ENCODE measurements around the gene SERPINH1.

SERPINH1 gene

GRCh38 chr11:75532200-75533048 lies 29.6 kb upstream of the SERPINH1 start:
- DNase-seq (ENCODE audit: low read depth): no peak

- DNase-seq (ENCODE audit: low read depth): no peak
Measured at GRCh38 chr11:75533896-75534258, 28.2 kb upstream of the SERPINH1 start.

- peak; percentile 61 for DNase-seq (ENCODE audit: low read depth)
Measured at GRCh38 chr11:75534259-75535069, 27.6 kb upstream of the SERPINH1 start.

- peak; percentile 68 for DNase-seq (ENCODE audit: low read depth)
Measured at GRCh38 chr11:75535071-75535470, 27.0 kb upstream of the SERPINH1 start.

DNA sequence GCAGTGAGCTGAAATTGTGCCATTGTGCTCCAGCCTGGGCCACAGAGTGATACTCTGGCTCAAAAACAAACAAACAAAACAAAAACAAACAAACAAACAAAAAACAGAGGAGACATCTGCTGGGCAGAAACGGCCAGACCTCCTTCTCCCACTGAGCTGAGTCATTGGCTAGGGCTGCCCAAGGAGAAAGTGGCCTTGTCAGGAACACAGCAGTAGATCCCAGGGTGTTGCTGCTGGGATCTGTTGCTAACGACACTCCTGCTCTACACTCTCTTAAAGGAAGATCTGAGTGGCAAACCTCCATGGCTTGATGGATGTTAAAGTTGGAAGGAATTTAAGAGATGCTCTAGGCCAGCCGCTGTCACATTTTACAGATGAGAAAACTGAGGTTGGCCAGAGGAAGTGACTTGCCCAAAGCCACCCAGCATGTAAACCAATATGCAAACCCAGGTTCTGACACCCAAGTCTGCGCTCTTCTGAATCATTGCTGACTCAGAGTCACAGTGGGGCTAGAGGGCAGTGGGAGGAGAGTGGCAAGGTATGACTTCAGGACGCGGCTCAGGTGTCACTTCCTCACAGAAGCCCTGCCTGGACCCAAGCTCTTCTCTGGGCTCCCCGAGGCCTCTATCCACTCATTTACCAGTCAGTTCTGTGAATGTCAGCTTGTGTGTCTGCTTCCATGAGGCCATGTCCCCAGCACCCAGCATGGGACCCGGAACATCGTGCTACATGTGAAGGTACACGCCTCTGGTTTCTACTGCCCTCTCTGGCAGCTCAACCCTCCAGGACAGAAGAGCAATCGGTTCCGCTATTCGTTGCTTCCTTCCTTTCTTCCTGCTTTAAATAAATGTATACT lies 25.0 kb upstream of the SERPINH1 start:
- DNase-seq (ENCODE audit: low read depth): no peak

- no peak for DNase-seq (ENCODE audit: low read depth)
Measured at GRCh38 chr11:75537740-75538139, 24.3 kb upstream of the SERPINH1 start.

- no peak for DNase-seq (ENCODE audit: low read depth)
Measured at GRCh38 chr11:75538150-75538942, 23.7 kb upstream of the SERPINH1 start.

DNA sequence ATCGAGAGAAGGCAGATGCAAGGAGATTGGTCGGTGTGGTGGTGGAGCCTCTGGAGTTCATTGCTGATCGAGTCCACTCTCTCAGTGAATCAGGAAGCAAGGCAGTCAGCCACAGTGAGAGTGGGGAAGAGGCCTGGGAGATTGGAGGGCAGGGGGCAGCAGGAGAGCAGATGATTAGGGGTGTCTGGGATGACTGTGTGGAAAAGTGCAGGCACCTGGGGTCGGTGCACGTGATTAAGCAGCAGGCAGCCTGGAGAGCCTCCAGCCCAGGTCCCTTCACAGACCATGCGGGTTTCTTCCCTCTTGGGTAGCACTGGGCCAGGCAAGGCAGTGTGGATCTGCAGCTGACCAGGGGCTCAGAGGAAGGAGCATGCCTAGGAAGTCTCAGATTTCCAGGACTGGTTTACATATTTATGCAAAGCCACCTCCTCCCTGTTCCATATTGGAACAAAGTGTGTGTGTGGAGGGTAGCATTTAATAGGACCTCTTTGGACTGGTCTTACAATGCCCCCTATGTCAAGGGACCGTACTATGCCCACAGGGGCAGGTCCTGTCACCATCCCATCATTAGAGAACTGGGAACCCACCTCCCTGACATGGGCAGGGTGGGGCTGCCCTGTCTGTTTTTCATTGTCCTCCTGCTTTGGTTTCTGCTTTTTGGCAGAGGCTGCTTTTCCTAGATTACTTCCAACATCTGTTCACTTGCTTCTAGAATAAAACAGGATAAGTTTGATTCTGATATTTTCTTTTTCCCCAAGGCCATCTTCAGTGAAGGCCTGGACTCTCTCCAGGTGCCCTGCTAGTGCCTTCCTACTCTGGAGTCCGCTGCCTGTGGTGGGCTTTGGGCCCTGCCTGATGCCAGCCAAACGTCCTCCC lies 22.4 kb upstream of the SERPINH1 start:
- DNase-seq (ENCODE audit: low read depth): no peak

DNA sequence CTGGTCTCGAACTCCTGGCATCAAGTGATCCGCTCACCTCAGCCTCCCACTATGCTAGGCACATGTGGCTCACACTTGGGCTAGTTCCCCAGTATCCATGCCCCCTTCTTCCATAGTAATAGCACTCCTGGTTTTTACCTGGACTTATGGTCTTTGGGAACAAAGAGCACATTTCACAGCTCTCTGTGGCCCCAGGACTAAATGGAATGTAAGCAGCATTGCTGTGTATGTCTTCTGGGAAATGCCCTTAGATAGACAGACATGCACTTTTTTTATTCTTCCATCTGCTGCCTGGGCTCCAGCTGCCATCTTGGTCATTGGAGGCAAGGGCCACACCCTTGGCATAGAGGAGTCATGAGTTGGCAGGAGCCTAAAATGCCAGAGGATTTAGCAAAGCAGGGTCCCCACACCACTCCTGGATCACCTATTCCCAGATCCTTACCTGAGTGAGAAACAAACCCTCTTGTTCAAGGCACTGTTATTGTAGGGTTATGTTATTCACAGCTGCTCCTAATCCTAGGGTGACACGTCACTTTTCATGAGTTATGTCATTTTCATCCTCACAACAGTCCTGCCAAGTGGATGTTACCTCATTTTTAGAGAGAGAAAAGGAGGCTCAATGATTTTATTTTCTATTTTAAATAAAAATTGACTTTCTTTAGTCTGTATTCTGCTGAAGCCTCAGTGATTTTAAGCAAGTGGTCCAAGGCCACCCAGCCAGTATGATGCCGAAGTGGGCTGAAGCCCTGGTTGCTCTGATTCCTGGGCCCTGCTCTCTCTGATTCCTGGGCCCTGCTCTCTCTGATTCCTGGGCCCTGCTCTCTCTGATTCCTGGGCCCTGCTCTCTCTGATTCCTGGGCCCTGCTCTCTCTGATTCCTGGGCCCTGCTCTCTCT lies 20.6 kb upstream of the SERPINH1 start:
- DNase-seq (ENCODE audit: low read depth): no peak

GRCh38 chr11:75542088-75542438 lies 20.0 kb upstream of the SERPINH1 start:
- no peak for DNase-seq (ENCODE audit: low read depth)

DNA sequence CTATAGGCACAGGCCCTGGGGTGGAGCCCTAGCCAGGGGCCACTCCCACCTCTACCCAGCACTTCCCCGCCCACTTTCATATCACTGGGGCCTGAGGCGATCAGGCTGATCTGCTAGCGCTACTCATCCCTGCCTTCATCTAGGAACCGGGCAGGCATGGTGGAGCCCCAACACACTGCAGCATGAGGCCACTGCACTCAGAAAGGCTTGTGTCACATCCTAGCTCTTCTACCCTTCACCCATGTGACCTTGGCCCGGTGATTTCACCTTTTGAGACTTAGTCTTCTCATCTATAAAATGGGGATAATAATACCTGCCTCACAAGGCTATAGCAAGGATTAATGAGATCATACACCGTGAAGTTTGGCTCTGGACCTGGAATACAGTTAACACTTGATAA lies 18.2 kb upstream of the SERPINH1 start:
- no peak for DNase-seq (ENCODE audit: low read depth)

DNA sequence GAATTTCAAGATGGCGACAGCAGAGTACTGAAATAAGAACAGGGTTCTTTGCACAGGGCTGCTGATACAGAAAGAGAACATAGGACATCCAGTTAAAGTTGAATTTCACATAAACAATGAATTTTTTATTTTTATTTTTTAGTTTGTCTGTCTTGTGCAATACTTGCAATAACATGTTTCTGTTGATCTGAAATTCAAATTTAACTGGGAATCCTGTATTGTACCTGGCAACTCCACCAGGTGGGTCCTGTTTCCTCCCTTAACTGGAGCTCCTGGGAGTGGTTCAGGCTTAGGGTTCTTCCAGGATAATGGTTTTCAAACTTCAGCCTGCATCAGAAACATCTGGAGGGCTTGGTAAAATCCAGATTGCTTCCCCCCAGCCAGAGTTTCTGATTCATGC lies 14.9 kb upstream of the SERPINH1 start:
- no peak for DNase-seq (ENCODE audit: low read depth)

DNA sequence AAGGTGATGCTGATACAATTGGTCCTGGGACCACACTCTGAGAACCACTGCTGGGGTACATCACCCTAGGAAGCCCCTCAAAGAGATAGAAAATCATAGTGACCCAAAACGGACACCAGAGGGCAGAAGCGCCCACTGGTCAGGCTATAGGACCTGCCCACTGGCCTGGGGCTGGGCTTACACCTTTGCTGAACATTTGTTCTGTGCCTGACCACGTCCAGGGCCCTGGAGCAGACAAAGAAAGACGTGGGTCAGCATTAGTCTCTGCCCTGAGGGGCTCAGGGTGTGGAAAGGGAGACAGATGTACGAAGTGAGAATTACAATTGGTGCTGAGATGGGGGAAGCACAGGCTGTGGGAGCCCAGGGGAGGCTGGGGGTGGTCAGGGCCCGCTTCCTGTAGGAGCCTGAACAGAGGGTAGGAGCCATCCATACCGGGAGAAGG lies 14.4 kb upstream of the SERPINH1 start:
- DNase-seq (ENCODE audit: low read depth): no peak

- no peak for DNase-seq (ENCODE audit: low read depth)
Measured at GRCh38 chr11:75548595-75549272, 13.3 kb upstream of the SERPINH1 start.

DNA sequence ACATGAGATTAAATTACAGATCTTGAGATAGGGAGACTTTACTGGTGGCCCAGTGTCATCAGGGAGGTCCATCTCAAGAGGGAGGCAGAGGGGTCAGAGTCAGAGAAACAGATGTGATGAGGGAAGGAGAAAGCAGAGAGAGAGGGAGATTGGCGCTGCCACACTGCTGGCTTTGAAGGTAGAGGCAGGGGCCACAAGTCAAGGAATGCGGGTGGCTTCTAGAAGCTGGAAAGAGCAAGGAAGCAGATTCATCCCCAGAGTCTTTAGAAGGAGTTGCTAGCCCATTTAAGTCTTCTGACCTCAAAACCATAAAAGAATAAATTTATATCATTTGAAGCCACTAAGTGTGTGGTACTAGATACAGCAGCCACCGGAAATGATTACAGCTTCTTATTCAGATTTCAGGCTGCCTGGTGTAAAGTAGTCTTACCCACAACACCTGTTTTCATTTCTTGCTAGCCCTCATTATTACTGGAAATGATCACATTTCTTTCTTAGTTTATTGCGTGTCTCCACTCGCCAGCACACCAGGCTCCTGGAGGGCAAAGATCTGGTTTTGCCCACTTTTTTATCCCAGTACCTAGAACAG lies 12.6 kb upstream of the SERPINH1 start:
- DNase-seq (ENCODE audit: low read depth): no peak

DNA sequence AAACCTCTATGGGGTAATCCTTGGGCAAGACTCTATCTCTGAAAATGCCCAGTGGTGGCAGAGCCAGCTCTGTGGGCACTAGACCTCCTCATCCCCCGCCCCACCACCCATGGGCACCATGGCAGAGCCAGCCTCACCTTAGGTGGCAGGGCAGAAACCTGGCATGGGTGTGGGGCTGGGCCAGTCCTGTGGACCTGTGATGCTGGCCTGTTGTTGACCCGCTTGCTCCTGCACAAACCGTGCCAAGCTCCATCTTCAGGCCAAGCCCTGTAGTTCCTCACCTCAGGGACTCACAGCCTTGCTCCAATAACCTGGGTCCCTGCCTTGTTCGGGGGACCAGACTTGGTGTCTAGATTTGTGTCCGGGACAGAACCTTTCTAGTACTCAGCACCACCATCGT lies 8.9 kb upstream of the SERPINH1 start:
- no peak for DNase-seq (ENCODE audit: low read depth)

- no peak for DNase-seq (ENCODE audit: low read depth)
Measured at GRCh38 chr11:75553889-75554257, 8.2 kb upstream of the SERPINH1 start.

- DNase-seq (ENCODE audit: low read depth): peak; percentile 65
Measured at GRCh38 chr11:75554258-75555022, 7.6 kb upstream of the SERPINH1 start.

Data from CMK (cell line).